Transverse colon (tissue), 4 donors: Measurements from ENCODE around the gene HS3ST3A1. TPM values are rescaled to one million over a fixed set of nuclear protein-coding genes. Genes with fewer than 3 reads are reported as not detected.

Experiments
- DNase-seq: peaks from one replicate; pipeline ENCODE4 v3.0.0-alpha.2; 2019
- H3K27ac ChIP-seq, 4 donors: fragments of 200-600 bp; sonication (generic); 2 replicates each; pipeline ENCODE4 v1.5.1; 2016 to 2018; ENCODE audit warnings: inconsistent platforms in 4 of 4
- H3K27me3 ChIP-seq: fragments of 200-600 bp; sonication (generic); 2 replicates; pipeline ENCODE4 v1.5.1; 2017; ENCODE audit warnings: inconsistent platforms
- H3K36me3 ChIP-seq, 4 donors: fragments of 200-600 bp; sonication (generic); 2 replicates each; pipeline ENCODE4 v1.5.1; 2017 to 2019; ENCODE audit warnings: inconsistent platforms in 4 of 4
- H3K4me1 ChIP-seq, 4 donors: fragments of 200-600 bp; sonication (generic); 2 replicates each; pipeline ENCODE4 v1.5.1; 2017 to 2020; ENCODE audit warnings: inconsistent platforms in 4 of 4
- H3K4me3 ChIP-seq, 4 donors: fragments of 200-600 bp; sonication (generic); 1 replicate in 1 of 4; 2 replicates in 3 of 4; pipeline versions ENCODE4 v1.5.1 to v1.6.1; 2017 to 2019; ENCODE audit warnings: inconsistent platforms in 4 of 4
- H3K9me3 ChIP-seq, 2 donors: fragments of 200-600 bp; sonication (generic); 2 replicates each; pipeline ENCODE4 v1.5.1; 2017 to 2019; ENCODE audit warnings: inconsistent platforms in 2 of 2
- CTCF ChIP-seq, 5 experiments: fragments of 200-600 bp in 3 of 5; fragments of 450-650 bp in 2 of 5; sonication (generic) in 3 of 5; IDR thresholded peaks; 1 replicate in 2 of 5; 2 replicates in 3 of 5; pipeline ENCODE4 v1.5.1; 2016 to 2017; ENCODE audit warnings: antibody characterized with exemption in 5 of 5, inconsistent platforms in 3 of 5, mild to moderate bottlenecking in 2 of 5, moderate library complexity in 1 of 5
- EP300 ChIP-seq: sonication (generic); formaldehyde crosslinking; IDR thresholded peaks from one replicate; pipeline ENCODE4 v1.6.1; 2017; ENCODE audit warnings: antibody characterized with exemption, low read depth
- POLR2A ChIP-seq: fragments of 450-650 bp; IDR thresholded peaks from one replicate; pipeline ENCODE4 v1.6.1; 2016; ENCODE audit warnings: antibody characterized with exemption, mild to moderate bottlenecking, moderate library complexity
- POLR2AphosphoS5 ChIP-seq, 3 donors: sonication (generic); formaldehyde crosslinking; IDR thresholded peaks; one replicate each; pipeline ENCODE4 v1.6.1; 2016; ENCODE audit warnings: antibody characterized with exemption in 3 of 3
- WGBS, 2 donors: methylation state at CpG; one replicate each; pipeline ENCODE4 v1.1.5; 2018; ENCODE audit warnings: low coverage in 1 of 2; 5-methylcytosine and 5-hydroxymethylcytosine counted together
- in situ Hi-C, 4 donors: fragments of 200-750 bp; cut with MboI; loops; one replicate each; pipeline versions ENCODE4 v1.15.0 to v1.15.1; 2017; ENCODE audit warnings: low sequenced_read_pairs in 3 of 4, low pct_ligation_motif_present in 1 of 4, low pct_unique_long_range_greater_than_20kb in 1 of 4
- intact Hi-C: fragments of 100-400 bp; cut with DNase I; formaldehyde crosslinking; loops from one replicate; pipeline ENCODE4 v1.15.1; 2023; ENCODE audit warnings: low total_unique reads
- total RNA-seq, 4 donors: library from RNA; depleted of rRNA; stranded (reverse); fragments of >200 nt; gene quantifications; one replicate each; pipeline ENCODE4 v1.1.0, GENCODE V29; 2016

HS3ST3A1 gene
- total RNA-seq, 4 donors from 2014 or later = 0.41 to 3.6 (median 1.8) TPM

DNA sequence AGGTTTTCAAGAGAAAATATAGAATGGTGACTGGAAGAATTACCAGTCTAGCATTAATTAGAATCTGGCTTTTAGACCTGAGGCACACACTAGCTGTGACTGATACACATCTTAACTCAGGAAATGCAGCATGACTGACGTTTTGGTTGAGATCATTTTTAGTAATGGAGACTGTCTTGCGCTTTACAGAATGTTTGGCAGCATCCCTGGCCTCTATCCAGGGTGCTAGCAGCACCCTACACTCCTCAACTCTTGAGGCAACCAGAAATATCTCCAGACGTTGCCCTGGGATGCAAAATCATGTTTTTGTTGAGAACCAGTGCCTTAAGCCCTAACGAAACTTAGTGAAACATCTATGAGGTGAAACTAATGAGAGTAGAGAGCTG, 109.0 kb downstream of the HS3ST3A1 start:
- H3K27ac ChIP-seq = no peak overlapping the region
- TF ChIP-seq CTCF (IDR thresholded peaks at IDR 0.05) (no peak), POLR2AphosphoS5 (IDR thresholded peaks at IDR 0.05) (no peak), EP300 (no peak), POLR2A (no peak)
- 60 to 61% methylated on average over 3 to 4 of the region's 4 CpGs for WGBS, 2 donors
- no peaks in the 10 kb centered on the region for H3K27me3 ChIP-seq
- DNase-seq = no peak
- intact Hi-C loops (no loop called here), in situ Hi-C loops (no loop called here)
- H3K4me1 ChIP-seq = no peaks in the 10 kb centered on the region
- H3K36me3 ChIP-seq = no peaks in the 10 kb centered on the region
- H3K9me3 ChIP-seq = no peaks in the 10 kb centered on the region
- H3K4me3 ChIP-seq = no peak overlapping the region

GRCh38 chr17:13491916-13492736, 109.6 kb downstream of the HS3ST3A1 start:
- Histone ChIP-seq H3K27ac (no peak overlapping the region), H3K4me1 (no peaks in the 10 kb centered on the region), H3K27me3 (no peaks in the 10 kb centered on the region), H3K9me3 (no peaks in the 10 kb centered on the region), H3K4me3 (no peak overlapping the region), H3K36me3 (no peaks in the 10 kb centered on the region)
- TF ChIP-seq CTCF (IDR thresholded peaks at IDR 0.05) (no peak), POLR2A (no peak)
- in situ Hi-C loops = no loop called here
- 33 to 41% methylated on average over 5 to 7 of the region's 7 CpGs for WGBS, 2 donors
- DNase-seq = no peak
- intact Hi-C loops = no loop called here

- no peaks in the 10 kb centered on the region for H3K27me3 ChIP-seq
Measured at GRCh38 chr17:13491491-13491890, 110.2 kb downstream of the HS3ST3A1 start.

DNA sequence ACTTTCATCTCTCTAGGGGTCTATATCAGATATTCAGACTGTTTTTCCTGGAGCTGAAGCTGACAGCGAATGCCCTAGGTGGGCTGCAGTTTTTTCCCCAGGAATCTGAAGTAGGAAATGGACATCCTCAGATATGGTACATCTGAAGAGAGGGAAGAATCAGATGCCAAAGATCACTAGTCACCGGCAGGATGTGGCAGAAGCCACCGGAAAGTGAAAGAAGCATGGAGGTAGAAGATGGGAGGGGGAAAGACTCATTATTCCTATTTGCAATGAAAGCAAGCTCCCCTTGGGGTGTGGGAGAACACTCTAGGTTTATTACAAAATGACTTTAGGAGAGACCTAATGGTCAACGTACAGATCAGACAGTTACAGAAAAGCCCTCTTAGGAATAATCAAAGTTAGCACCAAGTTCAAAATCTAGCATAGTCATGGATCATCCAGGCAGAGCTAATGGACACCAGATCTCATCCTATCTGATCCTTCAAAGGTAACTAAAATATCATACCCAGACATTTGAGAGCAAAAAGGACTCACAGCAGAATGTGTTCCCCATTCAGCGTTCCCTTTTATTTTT, 110.7 kb downstream of the HS3ST3A1 start:
- in situ Hi-C loops = no loop called here
- WGBS, 2 donors = 73 to 90% methylated on average over 5 of the region's 5 CpGs
- intact Hi-C loops = no loop called here

More at GRCh38 chr17:13491491-13491890, 110.2 kb downstream of the HS3ST3A1 start:
- Histone ChIP-seq H3K36me3 (no peaks in the 10 kb centered on the region), H3K4me3 (no peak overlapping the region), H3K27ac (no peak overlapping the region), H3K4me1 (no peaks in the 10 kb centered on the region), H3K9me3 (no peaks in the 10 kb centered on the region)
- TF ChIP-seq POLR2AphosphoS5 (IDR thresholded peaks at IDR 0.05) (no peak), CTCF (IDR thresholded peaks at IDR 0.05) (no peak), POLR2A (no peak), EP300 (no peak)
- in situ Hi-C loops = no loop called here
- intact Hi-C loops = no loop called here
- WGBS, 2 donors = 43 to 47% methylated on average over 1 of the region's 1 CpG
- no peak for DNase-seq

More for the DNA sequence above, 110.7 kb downstream of the HS3ST3A1 start:
- TF ChIP-seq EP300 (no peak), CTCF (IDR thresholded peaks at IDR 0.05) (no peak), POLR2AphosphoS5 (IDR thresholded peaks at IDR 0.05) (no peak), POLR2A (no peak)
- Histone ChIP-seq H3K4me3 (no peak overlapping the region), H3K9me3 (no peaks in the 10 kb centered on the region), H3K27ac (no peak overlapping the region), H3K36me3 (no peaks in the 10 kb centered on the region), H3K4me1 (no peaks in the 10 kb centered on the region), H3K27me3 (no peaks in the 10 kb centered on the region)
- DNase-seq = no peak
